Measurements from ENCODE around the gene CYP1A2. TPM values are rescaled to one million over a fixed set of nuclear protein-coding genes. Genes with fewer than 3 reads are reported as not detected.

CYP1A2 gene
- total RNA-seq, 1 experiment from 2014 or later = not detected

GRCh38 chr15:74789171-74789631 lies 40.6 kb downstream of the CYP1A2 start:
- Mint-ChIP-seq H3K4me3 (no peak overlapping the region), H3K27ac (no peak overlapping the region), H3K4me1 (peaks cover 36 to 43% of the 10 kb centered on the region in 2 experiments), H3K27me3 (ENCODE audit: low read depth) (no peaks in the 10 kb centered on the region; the same call in 1 of the 2 replicates), H3K36me3 (ENCODE audit: insufficient read depth in 1 of 3, low read depth in 3 of 3) (peaks cover 0 to 5% (median 4%) of the 10 kb centered on the region in 3 experiments; a peak in 4 of 7 replicates), H3K9me3 (no peaks in the 10 kb centered on the region; a peak in 1 of 5 replicates)
- H2BK15ac ChIP-seq (ENCODE audit: low read depth, low read length) = no peak overlapping the region
- no peak overlapping the region for H4K8ac ChIP-seq (replicated peaks; ENCODE audit: insufficient read length, low read depth, low read length)
- no peak overlapping the region for H3K4ac ChIP-seq (ENCODE audit: low read depth, low read length)
- no peak overlapping the region for H3K56ac ChIP-seq (ENCODE audit: insufficient read length, low read depth, low read length)
- H2AK5ac ChIP-seq (ENCODE audit: insufficient read length, low read length) = no peak overlapping the region
- no peak overlapping the region for H2BK20ac ChIP-seq (ENCODE audit: low read depth, low read length, poor library complexity, severe bottlenecking)
- H3K23me2 ChIP-seq (ENCODE audit: insufficient read length, low read depth, low read length, poor library complexity, severe bottlenecking) = no peaks in the 10 kb centered on the region
- no peak overlapping the region for H2BK120ac ChIP-seq (ENCODE audit: low read depth, low read length, poor library complexity, severe bottlenecking)
- no CpG with 5 or more reads among the region's 14 CpGs for WGBS (ENCODE audit: extremely low coverage, insufficient read length, low lambda C conversion rate)
- H2AFZ ChIP-seq (ENCODE audit: low read length) = no peak overlapping the region
- H3K4me2 ChIP-seq (ENCODE audit: insufficient read depth, insufficient read length, low read length) = no peak overlapping the region
- no peak overlapping the region for H3K27ac ChIP-seq (ENCODE audit: insufficient read length, low read depth, low read length)
- no peaks in the 10 kb centered on the region; the same call in 1 of the 2 replicates for H3K27me3 ChIP-seq (ENCODE audit: insufficient read depth, low read length)
- no peak overlapping the region for H2BK12ac ChIP-seq (ENCODE audit: insufficient read length, low read depth, low read length)
- H3K4me1 ChIP-seq (ENCODE audit: insufficient read depth, low read length) = peaks cover 7% of the 10 kb centered on the region; the same call in 1 of the 2 replicates
- no peak overlapping the region for H3T11ph ChIP-seq (ENCODE audit: low read length)
- H3K79me1 ChIP-seq (ENCODE audit: insufficient read depth, low read depth, low read length, poor library complexity, severe bottlenecking) = no peaks in the 10 kb centered on the region
- no peaks in the 10 kb centered on the region for H3K9me3 ChIP-seq (ENCODE audit: control insufficient read depth, low read depth, low read length)
- H3K9ac ChIP-seq (ENCODE audit: extremely low read depth, insufficient read length, low read length) = no peak overlapping the region
- H2BK5ac ChIP-seq (ENCODE audit: insufficient read length, low read length) = no peak overlapping the region
- H4K5ac ChIP-seq (ENCODE audit: insufficient read length, low read depth, low read length) = no peak overlapping the region
- no peaks in the 10 kb centered on the region for H3K79me2 ChIP-seq (ENCODE audit: insufficient read depth, low read length)
- H3K18ac ChIP-seq (ENCODE audit: insufficient read length, low read depth, low read length) = no peak overlapping the region
- no peak overlapping the region for H3K14ac ChIP-seq (ENCODE audit: insufficient read depth, low read length)
- TF ChIP-seq, protein P1, sequence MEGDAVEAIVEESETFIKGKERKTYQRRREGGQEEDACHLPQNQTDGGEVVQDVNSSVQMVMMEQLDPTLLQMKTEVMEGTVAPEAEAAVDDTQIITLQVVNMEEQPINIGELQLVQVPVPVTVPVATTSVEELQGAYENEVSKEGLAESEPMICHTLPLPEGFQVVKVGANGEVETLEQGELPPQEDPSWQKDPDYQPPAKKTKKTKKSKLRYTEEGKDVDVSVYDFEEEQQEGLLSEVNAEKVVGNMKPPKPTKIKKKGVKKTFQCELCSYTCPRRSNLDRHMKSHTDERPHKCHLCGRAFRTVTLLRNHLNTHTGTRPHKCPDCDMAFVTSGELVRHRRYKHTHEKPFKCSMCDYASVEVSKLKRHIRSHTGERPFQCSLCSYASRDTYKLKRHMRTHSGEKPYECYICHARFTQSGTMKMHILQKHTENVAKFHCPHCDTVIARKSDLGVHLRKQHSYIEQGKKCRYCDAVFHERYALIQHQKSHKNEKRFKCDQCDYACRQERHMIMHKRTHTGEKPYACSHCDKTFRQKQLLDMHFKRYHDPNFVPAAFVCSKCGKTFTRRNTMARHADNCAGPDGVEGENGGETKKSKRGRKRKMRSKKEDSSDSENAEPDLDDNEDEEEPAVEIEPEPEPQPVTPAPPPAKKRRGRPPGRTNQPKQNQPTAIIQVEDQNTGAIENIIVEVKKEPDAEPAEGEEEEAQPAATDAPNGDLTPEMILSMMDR (conservative IDR thresholded peaks at IDR 0.05) = no peak
- no peak overlapping the region for H3K23ac ChIP-seq (ENCODE audit: insufficient read length, low read depth, low read length)
- no peak overlapping the region for H4K91ac ChIP-seq (ENCODE audit: insufficient read length, low read depth, low read length)
- DNase-seq = no peak
- no peaks in the 10 kb centered on the region for H4K20me1 ChIP-seq (ENCODE audit: control insufficient read depth, insufficient read depth, insufficient read length)

Data from H9 (cell line).